ENCODE data around the gene CSRP1.

The CSRP1 gene

GRCh38 chr1:201489643-201490261, 17.2 kb downstream of the CSRP1 start:
- H3K36me3 ChIP-seq: no peaks in the 10 kb centered on the region
- DNase-seq: no peak
- no peaks in the 10 kb centered on the region for H3K9me3 ChIP-seq
- no peaks in the 10 kb centered on the region for H3K27me3 ChIP-seq
- no peak overlapping the region for H3K4me3 ChIP-seq (ENCODE audit: low read depth, low read length)
- peaks cover 5% of the 10 kb centered on the region; the same call in 1 of the 2 replicates for H3K4me1 ChIP-seq
- TF ChIP-seq, protein P1, sequence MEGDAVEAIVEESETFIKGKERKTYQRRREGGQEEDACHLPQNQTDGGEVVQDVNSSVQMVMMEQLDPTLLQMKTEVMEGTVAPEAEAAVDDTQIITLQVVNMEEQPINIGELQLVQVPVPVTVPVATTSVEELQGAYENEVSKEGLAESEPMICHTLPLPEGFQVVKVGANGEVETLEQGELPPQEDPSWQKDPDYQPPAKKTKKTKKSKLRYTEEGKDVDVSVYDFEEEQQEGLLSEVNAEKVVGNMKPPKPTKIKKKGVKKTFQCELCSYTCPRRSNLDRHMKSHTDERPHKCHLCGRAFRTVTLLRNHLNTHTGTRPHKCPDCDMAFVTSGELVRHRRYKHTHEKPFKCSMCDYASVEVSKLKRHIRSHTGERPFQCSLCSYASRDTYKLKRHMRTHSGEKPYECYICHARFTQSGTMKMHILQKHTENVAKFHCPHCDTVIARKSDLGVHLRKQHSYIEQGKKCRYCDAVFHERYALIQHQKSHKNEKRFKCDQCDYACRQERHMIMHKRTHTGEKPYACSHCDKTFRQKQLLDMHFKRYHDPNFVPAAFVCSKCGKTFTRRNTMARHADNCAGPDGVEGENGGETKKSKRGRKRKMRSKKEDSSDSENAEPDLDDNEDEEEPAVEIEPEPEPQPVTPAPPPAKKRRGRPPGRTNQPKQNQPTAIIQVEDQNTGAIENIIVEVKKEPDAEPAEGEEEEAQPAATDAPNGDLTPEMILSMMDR (IDR thresholded peaks at IDR 0.05; ENCODE audit: low read depth, low read length): no peak

GRCh38 chr1:201488830-201489589, 17.9 kb downstream of the CSRP1 start:
- Histone ChIP-seq H3K4me3 (ENCODE audit: low read depth, low read length) (no peak overlapping the region), H3K9me3 (no peaks in the 10 kb centered on the region), H3K27me3 (no peaks in the 10 kb centered on the region), H3K36me3 (no peaks in the 10 kb centered on the region), H3K4me1 (no peaks in the 10 kb centered on the region; the same call in 1 of the 2 replicates)
- no peak for DNase-seq
- TF ChIP-seq, protein P1 (IDR thresholded peaks at IDR 0.05; ENCODE audit: low read depth, low read length): no peak

DNA sequence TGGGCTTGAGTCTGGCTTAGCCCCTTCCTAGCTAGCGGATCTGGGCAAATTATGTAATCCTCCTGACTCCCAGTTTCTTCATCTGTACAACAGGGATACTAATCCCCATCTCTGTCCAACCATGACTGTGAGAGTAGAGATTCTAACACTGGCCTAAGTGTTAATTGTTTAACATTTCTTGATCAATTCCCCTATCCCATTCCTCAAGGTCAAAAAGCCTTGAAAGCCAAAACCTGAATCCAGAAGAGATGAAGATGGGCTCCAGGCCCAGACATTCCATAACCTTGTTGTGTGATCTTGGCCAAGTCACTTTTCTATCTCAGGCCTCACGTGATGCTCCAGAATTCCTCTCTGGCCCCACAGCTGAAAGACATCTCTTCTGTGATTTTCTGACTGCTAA, 19.2 kb downstream of the CSRP1 start:
- no peaks in the 10 kb centered on the region for H3K27me3 ChIP-seq
- no peak overlapping the region for H3K4me3 ChIP-seq (ENCODE audit: low read depth, low read length)
- no peaks in the 10 kb centered on the region for H3K9me3 ChIP-seq
- no peaks in the 10 kb centered on the region; the same call in 1 of the 2 replicates for H3K4me1 ChIP-seq
- TF ChIP-seq, protein P1 (IDR thresholded peaks at IDR 0.05; ENCODE audit: low read depth, low read length): no peak
- no peak for DNase-seq
- H3K36me3 ChIP-seq: no peaks in the 10 kb centered on the region

DNA sequence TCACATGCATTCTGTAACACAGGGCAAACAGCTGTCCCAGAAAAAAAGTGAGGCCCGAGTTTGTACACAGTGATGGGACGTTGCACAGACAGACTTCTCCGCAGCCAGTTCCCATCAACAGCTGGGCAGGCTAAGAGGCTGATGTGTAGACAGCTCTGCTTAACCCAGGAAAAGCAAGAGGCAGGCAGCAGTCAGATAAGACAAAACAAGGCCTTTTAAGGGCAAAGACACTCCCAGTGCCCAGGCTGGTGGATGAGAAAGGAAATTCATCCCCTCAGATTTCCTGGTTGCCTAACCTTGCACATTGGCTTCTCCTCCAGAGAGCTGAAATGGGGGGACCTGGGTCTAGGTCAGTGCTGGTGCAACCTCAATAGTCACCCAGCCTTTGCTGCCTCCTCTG, 20.7 kb downstream of the CSRP1 start:
- TF ChIP-seq, protein P1 (IDR thresholded peaks at IDR 0.05; ENCODE audit: low read depth, low read length): no peak
- H3K4me1 ChIP-seq: no peaks in the 10 kb centered on the region; the same call in 1 of the 2 replicates
- DNase-seq: no peak

GRCh38 chr1:201485184-201485774, 21.6 kb downstream of the CSRP1 start:
- H3K4me3 ChIP-seq (ENCODE audit: low read depth, low read length): no peak overlapping the region
- DNase-seq: no peak
- H3K4me1 ChIP-seq: no peaks in the 10 kb centered on the region; the same call in 1 of the 2 replicates
- TF ChIP-seq, protein P1 (IDR thresholded peaks at IDR 0.05; ENCODE audit: low read depth, low read length): no peak
- no peaks in the 10 kb centered on the region for H3K9me3 ChIP-seq
- H3K27me3 ChIP-seq: peaks cover 12% of the 10 kb centered on the region
- no peaks in the 10 kb centered on the region for H3K36me3 ChIP-seq

More for the DNA sequence above, 20.7 kb downstream of the CSRP1 start:
- Histone ChIP-seq H3K9me3 (no peaks in the 10 kb centered on the region), H3K36me3 (no peaks in the 10 kb centered on the region), H3K27me3 (peaks cover 8% of the 10 kb centered on the region), H3K4me3 (ENCODE audit: low read depth, low read length) (no peak overlapping the region)
